LHCN-M2 (cell line): ENCODE data around the gene FLRT2. TPM values are rescaled to one million over a fixed set of nuclear protein-coding genes. Genes with fewer than 3 reads are reported as not detected.

ENCODE experiments used
- DNase-seq: peaks from one replicate; pipeline ENCODE4 v3.0.0-alpha.2; 2012; ENCODE audit warnings: low read depth
- total RNA-seq: library from RNA; depleted of rRNA; stranded (reverse); fragments of >200 nt; gene quantifications from 2 replicates; pipeline ENCODE4 v1.2.3, GENCODE V29; 2014

FLRT2 gene
- total RNA-seq, 1 experiment from 2014 or later = 17.6 TPM

DNA sequence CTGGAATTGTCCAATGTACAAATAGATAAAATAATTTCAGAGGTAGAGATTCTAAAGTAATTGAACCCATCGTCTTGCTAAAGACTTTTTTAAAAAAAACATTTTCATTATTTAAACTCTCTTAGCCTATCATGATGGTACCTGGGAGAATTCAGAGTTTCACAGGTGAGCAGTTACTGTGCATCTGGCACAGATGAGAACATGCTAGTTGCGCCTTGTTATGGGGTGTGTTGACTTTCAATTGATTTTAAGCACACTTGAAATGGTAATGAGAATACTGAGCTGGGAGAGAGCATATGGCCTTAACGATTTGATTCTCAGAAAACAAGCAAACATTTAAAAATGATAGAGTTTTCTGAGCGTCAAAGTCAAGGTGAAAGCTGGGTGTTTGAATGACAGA, 66.6 kb downstream of the FLRT2 start:
- DNase-seq = no peak

GRCh38 chr14:85597701-85598100, 67.8 kb downstream of the FLRT2 start:
- DNase-seq = peak; percentile 23

DNA sequence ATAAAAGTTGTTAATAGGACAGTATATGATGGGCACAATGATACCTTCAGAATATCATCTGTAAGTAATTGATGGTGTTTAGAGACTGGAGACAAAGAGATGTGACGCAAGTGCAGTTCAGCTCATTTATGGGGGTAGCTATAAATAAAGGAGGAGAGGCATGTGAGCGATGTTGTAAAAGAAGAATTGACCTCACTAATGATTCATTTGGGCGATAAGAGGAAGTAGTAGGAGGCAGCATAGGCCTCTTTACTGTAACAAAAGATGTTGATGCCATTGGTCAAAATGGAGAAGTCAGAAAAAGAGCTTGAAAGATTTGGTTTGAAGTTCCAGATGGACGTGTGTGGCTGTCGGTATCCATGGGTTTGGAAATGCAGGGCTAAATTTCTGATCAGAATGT, 70.0 kb downstream of the FLRT2 start:
- DNase-seq = no peak

DNA sequence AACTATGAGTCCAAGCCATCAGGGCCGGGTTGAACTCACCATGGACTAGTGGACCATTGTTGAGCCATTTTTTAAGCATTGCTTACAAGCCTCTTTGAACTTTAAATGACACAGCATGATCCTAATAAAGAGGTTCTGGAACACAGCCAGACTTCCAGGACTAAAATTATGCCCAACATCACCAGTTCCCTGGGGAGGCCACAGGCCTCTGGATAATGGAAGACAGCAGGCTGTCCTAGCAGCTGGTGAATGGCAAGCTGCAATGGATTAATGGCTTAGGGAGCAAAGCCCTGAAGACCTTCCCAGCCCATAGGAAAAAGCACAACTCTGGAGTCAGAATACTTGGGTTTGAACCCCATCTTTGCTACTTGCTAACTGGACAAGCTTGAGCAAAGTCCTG, 71.3 kb downstream of the FLRT2 start:
- peak; percentile 58 for DNase-seq

- DNase-seq = no peak
These were observed 71.7 kb downstream of the FLRT2 start for GRCh38 chr14:85601690-85602089.

DNA sequence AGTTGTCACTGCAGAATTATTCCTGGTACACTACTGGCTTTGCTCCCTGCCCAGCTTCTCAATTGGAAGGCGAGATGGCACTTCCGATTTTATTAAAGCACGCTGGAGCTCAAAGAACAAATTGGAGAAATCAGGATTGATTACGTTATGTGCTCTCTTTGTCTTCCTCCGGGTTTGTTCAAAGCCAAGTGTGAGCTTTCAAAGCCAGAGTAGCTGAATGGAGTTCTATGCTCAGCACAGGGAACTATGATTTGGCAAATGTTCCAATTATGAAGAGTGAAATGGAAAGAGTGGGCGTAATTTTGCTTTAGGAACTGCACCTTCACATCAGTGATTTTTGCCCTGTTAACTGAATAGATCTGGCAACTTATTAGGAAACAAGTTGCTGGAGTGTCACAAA, 72.4 kb downstream of the FLRT2 start:
- DNase-seq = no peak

- no peak for DNase-seq
These were observed 74.1 kb downstream of the FLRT2 start for GRCh38 chr14:85604021-85604420.

DNA sequence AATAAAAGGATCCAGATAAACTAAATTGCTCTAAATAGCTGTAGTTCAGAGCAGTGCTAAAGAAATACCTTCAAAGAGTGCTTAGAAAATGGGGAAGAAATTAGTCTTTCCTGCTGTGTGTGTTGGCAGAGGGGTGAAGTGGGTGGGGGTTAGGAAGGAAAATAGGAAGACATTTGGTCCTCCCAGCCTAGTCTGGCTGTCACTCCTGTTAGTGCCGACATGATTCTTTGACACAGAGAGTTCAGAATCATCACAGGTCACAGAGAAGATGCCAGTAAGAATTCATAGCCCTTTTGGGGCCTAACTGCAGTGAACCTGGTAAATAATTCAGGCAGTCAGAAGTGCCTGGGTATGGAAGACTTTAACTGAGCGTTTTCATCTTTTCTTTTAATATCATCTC, 74.8 kb downstream of the FLRT2 start:
- no peak for DNase-seq

DNA sequence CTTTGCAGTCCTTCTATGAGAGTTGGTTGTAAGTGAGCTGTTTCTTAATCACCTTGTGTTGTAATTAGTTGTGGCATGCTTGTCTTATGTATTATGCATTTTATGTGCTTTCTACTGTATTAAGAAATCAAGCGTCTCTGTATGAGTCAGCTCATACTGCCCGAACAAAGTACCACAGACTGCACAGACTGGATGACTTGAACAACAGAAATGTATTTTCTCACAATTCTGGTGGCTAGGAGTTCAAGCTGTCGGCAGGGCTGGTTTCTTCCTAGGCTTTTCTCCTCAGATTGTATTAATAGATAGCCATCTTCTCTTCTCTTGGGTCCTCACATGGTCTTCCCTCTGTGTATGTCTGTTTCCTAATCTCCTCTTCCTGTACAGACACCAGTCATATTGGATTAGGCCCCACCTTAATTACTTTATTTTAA, 77.7 kb downstream of the FLRT2 start:
- peak; percentile 93 for DNase-seq

- no peak for DNase-seq
These were observed 83.6 kb downstream of the FLRT2 start for GRCh38 chr14:85613496-85613895.

DNA sequence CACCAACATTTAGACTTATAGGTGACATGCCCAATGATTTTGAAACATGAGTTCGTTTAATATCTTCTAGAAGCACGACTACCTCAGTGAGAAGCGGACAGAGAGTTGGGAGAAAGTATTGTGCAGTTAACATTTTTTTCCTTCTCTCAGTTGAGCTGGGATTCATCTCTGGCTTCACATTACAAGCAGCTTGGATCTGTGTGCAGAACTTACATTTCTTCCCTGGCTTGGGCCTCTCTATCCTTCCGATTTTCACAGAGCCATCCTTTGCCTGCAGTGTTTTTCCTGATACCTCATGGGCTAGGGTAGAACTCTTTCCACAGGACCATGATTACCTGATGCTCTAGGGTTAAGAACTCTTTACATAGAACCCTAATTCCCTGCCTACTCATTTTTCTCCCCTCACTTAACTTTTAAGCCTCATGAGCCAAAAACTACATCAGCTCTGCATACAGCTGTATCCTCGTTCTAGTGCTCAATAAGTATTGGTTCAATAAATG, 86.5 kb downstream of the FLRT2 start:
- no peak for DNase-seq

GRCh38 chr14:85616886-85617285, 86.9 kb downstream of the FLRT2 start:
- no peak for DNase-seq

GRCh38 chr14:85617791-85618190, 87.8 kb downstream of the FLRT2 start:
- no peak for DNase-seq

DNA sequence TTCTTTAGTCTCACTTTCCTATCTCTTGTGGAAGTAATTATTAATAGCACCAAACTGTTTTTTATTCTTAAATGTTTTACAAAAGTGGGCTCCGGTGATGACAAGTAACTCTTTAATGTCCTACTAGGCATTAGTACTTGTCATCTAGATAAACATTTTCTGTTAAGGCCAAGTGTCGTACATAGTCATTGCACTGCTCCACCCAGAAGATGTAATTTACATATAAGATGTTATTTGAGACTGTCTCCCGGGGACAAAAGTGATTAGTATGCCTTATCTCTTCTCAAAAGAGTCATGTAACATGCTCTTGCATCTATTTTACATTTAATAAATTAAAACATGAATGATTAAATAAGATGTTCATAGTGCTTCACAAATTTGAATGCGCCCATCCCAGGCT, 88.4 kb downstream of the FLRT2 start:
- no peak for DNase-seq

DNA sequence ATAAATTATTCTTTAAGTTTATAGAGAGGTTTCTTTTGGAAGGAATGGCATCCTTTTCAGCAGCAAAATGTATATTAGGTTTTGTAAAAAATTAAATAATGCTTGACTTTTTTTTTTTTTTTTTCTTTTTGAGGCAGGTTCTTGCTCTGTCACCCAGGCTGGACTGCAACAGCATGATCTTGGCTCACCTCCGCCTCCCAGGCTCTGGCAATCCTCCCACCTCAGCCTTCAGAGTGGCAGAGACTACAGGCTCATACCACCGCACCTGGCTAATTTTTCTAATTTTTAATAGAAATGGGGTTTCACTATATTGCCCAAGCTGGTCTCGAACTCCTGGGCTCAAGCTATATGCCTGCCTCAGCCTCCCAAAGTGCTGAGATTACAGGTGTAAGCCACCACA, 89.0 kb downstream of the FLRT2 start:
- DNase-seq = no peak

GRCh38 chr14:85619851-85620250, 89.9 kb downstream of the FLRT2 start:
- DNase-seq = no peak

DNA sequence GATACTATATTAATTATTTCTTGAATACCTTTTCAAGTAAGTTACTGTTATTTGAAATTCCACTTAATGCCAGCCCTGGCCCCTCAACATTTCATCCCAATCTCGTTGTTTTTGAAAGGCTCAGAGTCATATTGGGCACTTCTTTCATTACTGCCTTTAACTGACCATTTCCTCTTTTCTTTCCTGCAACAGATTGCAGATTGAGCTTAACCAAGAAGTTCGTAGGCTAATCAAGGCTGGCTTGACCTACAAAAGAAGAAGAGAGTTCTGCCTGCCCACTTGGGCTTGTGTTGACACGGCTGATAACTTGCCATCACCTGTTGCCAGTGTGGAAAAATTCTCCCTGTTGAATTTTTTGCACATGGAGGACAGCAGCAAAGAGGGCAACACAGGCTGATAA, 91.0 kb downstream of the FLRT2 start:
- DNase-seq = no peak

GRCh38 chr14:85622106-85622505, 92.2 kb downstream of the FLRT2 start:
- no peak for DNase-seq

- DNase-seq = no peak
These were observed 93.2 kb downstream of the FLRT2 start for GRCh38 chr14:85622986-85623685.

GRCh38 chr14:85625925-85626585, 96.1 kb downstream of the FLRT2 start:
- peak; percentile 14 for DNase-seq

- peak; percentile 23 for DNase-seq
These were observed 104.3 kb downstream of the FLRT2 start for GRCh38 chr14:85634205-85634604.

GRCh38 chr14:85644211-85644610, 114.3 kb downstream of the FLRT2 start:
- DNase-seq = no peak

GRCh38 chr14:85653029-85653428, 123.1 kb downstream of the FLRT2 start:
- DNase-seq = no peak
